PC-9 (cell line): ENCODE data around the gene SPTSSB. TPM values are rescaled to one million over a fixed set of nuclear protein-coding genes. Genes with fewer than 3 reads are reported as not detected.

ENCODE experiments used
- BruUV-seq: library from RNA; stranded (reverse); fragments of 400-500 nt; replicated peaks from 2 replicates; lab custom pipeline; 2021; lab: Mats Ljungman, UMichigan
- CTCF ChIA-PET: fragments of 300-600 bp; sonication (Branson Sonifier 250); formaldehyde crosslinking; loops from one replicate; lab custom pipeline; 2022; ENCODE audit warnings: antibody characterized with exemption; lab: Charles Lee
- POLR2A ChIA-PET: fragments of 300-600 bp; sonication (Branson Sonifier 250); formaldehyde crosslinking; loops from one replicate; lab custom pipeline; 2022; ENCODE audit warnings: antibody characterized with exemption; ENCODE audit not compliant: unreplicated experiment; lab: Charles Lee
- DNase-seq, 2 experiments: peaks; one replicate each; pipeline versions ENCODE4 v3.0.0 to v3.0.0-alpha.2; 2015 to 2022; ENCODE audit warnings: mixed read lengths in 1 of 2
- H2AFZ ChIP-seq: fragments of 200-600 bp; sonication (generic); 2 replicates; pipeline ENCODE4 v1.8.1; 2017; ENCODE audit warnings: antibody characterized with exemption
- H3F3A ChIP-seq: fragments of 200-600 bp; sonication (generic); 2 replicates; pipeline ENCODE4 v1.8.1; 2017; ENCODE audit warnings: antibody characterized with exemption, mild to moderate bottlenecking, low read depth; ENCODE audit not compliant: insufficient read depth
- H3K27ac ChIP-seq: fragments of 200-600 bp; sonication (generic); 2 replicates; pipeline ENCODE4 v1.6.1; 2016; ENCODE audit warnings: mixed run types
- H3K27me3 ChIP-seq: fragments of 200-600 bp; sonication (generic); 2 replicates; pipeline ENCODE4 v1.6.1; 2016; ENCODE audit warnings: low read depth, mixed run types; ENCODE audit not compliant: insufficient read depth
- H3K36me3 ChIP-seq: fragments of 200-600 bp; sonication (generic); 2 replicates; pipeline ENCODE4 v1.6.1; 2016; ENCODE audit warnings: low read depth, mixed run types
- H3K4me1 ChIP-seq: fragments of 200-600 bp; sonication (generic); replicated peaks from 2 replicates; pipeline ENCODE4 v1.6.1; 2016; ENCODE audit warnings: mixed run types; ENCODE audit not compliant: insufficient read depth
- H3K4me2 ChIP-seq: fragments of 200-600 bp; sonication (generic); 2 replicates; pipeline ENCODE4 v1.6.1; 2017; ENCODE audit warnings: mixed run types
- H3K4me3 ChIP-seq: fragments of 200-600 bp; sonication (generic); 2 replicates; pipeline ENCODE4 v1.6.1; 2016; ENCODE audit warnings: mixed run types
- H3K79me2 ChIP-seq: fragments of 200-600 bp; sonication (generic); 2 replicates; pipeline ENCODE4 v1.6.1; 2017; ENCODE audit warnings: low read depth, mixed run types
- H3K9me2 ChIP-seq: fragments of 200-600 bp; sonication (generic); 2 replicates; pipeline ENCODE4 v1.8.1; 2017; ENCODE audit warnings: mild to moderate bottlenecking; ENCODE audit not compliant: insufficient read depth
- H3K9me3 ChIP-seq: fragments of 200-600 bp; sonication (generic); 2 replicates; pipeline ENCODE4 v1.8.1; 2016; ENCODE audit warnings: low read depth; ENCODE audit not compliant: insufficient read depth
- H4K20me1 ChIP-seq: fragments of 200-600 bp; sonication (generic); 2 replicates; pipeline ENCODE4 v1.8.1; 2017; ENCODE audit not compliant: insufficient read depth
- EZH2 ChIP-seq: fragments of 200-600 bp; sonication (generic); IDR thresholded peaks from 2 replicates; pipeline ENCODE4 v1.8.0; 2017; ENCODE audit warnings: antibody characterized with exemption, low read depth
- intact Hi-C: fragments of 100-400 bp; cut with micrococcal nuclease; formaldehyde crosslinking; loops from one replicate; pipeline ENCODE4 v1.10.0; 2022; ENCODE audit not compliant: unreplicated experiment
- total RNA-seq: library from RNA; stranded (reverse); gene quantifications from 2 replicates; pipeline ENCODE4 v1.2.3, GENCODE V29; 2021
- TF ChIP-seq, protein P1 (sequence below): fragments of 200-600 bp; sonication (generic); conservative IDR thresholded peaks from 2 replicates; pipeline ENCODE4 v1.6.1; 2017; ENCODE audit warnings: mixed run types, antibody characterized with exemption, mild to moderate bottlenecking, moderate library complexity

SPTSSB gene
- total RNA-seq, 1 experiment from 2014 or later: 4.0 TPM

DNA sequence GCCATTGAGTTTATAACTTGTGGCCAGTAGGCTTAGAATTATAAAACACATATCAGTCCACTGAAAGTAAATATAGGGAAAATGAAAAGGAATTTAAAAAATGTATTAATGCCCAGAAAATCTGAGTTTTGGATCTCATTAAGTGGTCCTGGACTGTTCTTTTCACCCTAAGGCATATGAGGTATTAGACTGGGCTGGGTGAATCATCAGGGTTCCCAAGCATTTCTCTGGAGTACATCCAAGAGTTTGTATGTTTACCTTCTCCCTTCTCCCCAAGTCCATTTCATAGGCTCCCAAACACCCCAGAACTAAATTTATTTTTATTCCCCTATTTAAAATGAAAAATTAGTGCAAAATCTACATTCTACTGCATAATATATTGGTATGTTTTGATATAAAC is 31.9 kb upstream of the SPTSSB start:
- Histone ChIP-seq H3F3A (no peaks in the 10 kb centered on the region), H3K9me3 (peaks cover 8% of the 10 kb centered on the region; the same call in 1 of the 2 replicates), H2AFZ (no peak overlapping the region), H3K79me2 (no peaks in the 10 kb centered on the region), H3K4me3 (no peak overlapping the region), H3K27ac (no peak overlapping the region), H3K36me3 (no peaks in the 10 kb centered on the region), H3K4me1 (no peaks in the 10 kb centered on the region), H3K27me3 (no peaks in the 10 kb centered on the region), H3K4me2 (no peak overlapping the region), H3K9me2 (no peaks in the 10 kb centered on the region), H4K20me1 (no peaks in the 10 kb centered on the region)
- intact Hi-C loops: no loop called here
- DNase-seq: no peak
- POLR2A ChIA-PET: no interaction called here
- TF ChIP-seq, protein P1, sequence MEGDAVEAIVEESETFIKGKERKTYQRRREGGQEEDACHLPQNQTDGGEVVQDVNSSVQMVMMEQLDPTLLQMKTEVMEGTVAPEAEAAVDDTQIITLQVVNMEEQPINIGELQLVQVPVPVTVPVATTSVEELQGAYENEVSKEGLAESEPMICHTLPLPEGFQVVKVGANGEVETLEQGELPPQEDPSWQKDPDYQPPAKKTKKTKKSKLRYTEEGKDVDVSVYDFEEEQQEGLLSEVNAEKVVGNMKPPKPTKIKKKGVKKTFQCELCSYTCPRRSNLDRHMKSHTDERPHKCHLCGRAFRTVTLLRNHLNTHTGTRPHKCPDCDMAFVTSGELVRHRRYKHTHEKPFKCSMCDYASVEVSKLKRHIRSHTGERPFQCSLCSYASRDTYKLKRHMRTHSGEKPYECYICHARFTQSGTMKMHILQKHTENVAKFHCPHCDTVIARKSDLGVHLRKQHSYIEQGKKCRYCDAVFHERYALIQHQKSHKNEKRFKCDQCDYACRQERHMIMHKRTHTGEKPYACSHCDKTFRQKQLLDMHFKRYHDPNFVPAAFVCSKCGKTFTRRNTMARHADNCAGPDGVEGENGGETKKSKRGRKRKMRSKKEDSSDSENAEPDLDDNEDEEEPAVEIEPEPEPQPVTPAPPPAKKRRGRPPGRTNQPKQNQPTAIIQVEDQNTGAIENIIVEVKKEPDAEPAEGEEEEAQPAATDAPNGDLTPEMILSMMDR: no peak
- no peak for TF ChIP-seq EZH2
- CTCF ChIA-PET: interaction anchor here (0.6 kb wide), 1 partner anchor 25 kb away, joined by 6 read pairs; no protein-coding TSS in a partner anchor
- BruUV-seq: no TSS peak

DNA sequence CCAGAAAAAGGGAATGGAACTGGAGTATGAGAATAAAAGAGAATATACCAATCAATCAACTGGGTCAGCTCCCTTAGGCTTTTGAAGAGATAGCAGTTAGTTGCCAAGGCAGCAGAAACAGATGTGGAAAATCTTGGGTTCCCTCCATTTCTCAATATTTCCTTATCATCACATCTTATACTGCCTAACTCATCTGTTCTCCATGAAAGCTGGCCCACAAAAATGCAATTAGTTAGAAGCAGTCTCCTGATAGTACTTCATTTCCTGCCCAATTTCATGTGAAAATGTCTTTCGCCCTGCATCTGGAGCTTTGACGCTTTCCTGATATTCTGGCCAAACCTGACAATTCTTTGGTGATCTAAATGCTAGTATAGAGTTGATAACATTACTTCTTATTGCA is 30.1 kb upstream of the SPTSSB start:
- ChIA-PET CTCF (interaction anchor here (0.7 kb wide), 1 partner anchor 9 kb away, joined by 3 read pairs; no protein-coding TSS in a partner anchor), POLR2A (interaction anchor here (0.8 kb wide), 1 partner anchor 55 kb away, joined by 6 read pairs; no protein-coding TSS in a partner anchor)
- Histone ChIP-seq H3K4me2 (no peak overlapping the region), H3F3A (no peaks in the 10 kb centered on the region), H3K4me1 (no peaks in the 10 kb centered on the region), H3K79me2 (no peaks in the 10 kb centered on the region), H3K9me2 (no peaks in the 10 kb centered on the region), H3K27me3 (no peaks in the 10 kb centered on the region), H3K27ac (no peak overlapping the region), H3K9me3 (peaks cover 8% of the 10 kb centered on the region; the same call in 1 of the 2 replicates), H2AFZ (no peak overlapping the region), H4K20me1 (no peaks in the 10 kb centered on the region), H3K4me3 (no peak overlapping the region), H3K36me3 (no peaks in the 10 kb centered on the region)
- DNase-seq: no peak
- BruUV-seq: no TSS peak
- intact Hi-C loops: no loop called here
- TF ChIP-seq EZH2: no peak
- TF ChIP-seq, protein P1: no peak

GRCh38 chr3:161400650-161401049 is 29.3 kb upstream of the SPTSSB start:
- Histone ChIP-seq H3K4me3 (no peak overlapping the region), H3K4me1 (no peaks in the 10 kb centered on the region), H3K79me2 (no peaks in the 10 kb centered on the region), H3K36me3 (no peaks in the 10 kb centered on the region), H3K9me2 (no peaks in the 10 kb centered on the region), H3F3A (no peaks in the 10 kb centered on the region), H3K27me3 (no peaks in the 10 kb centered on the region), H4K20me1 (no peaks in the 10 kb centered on the region), H3K9me3 (peaks cover 8% of the 10 kb centered on the region; the same call in 1 of the 2 replicates), H3K27ac (no peak overlapping the region), H2AFZ (no peak overlapping the region), H3K4me2 (no peak overlapping the region)
- TF ChIP-seq, protein P1: no peak
- no peak for TF ChIP-seq EZH2
- CTCF ChIA-PET: no interaction called here
- DNase-seq: no peak
- POLR2A ChIA-PET: interaction anchor here (0.8 kb wide), 1 partner anchor 55 kb away, joined by 6 read pairs; no protein-coding TSS in a partner anchor
- BruUV-seq: no TSS peak
- intact Hi-C loops: no loop called here
